Fibroblast of upper back skin (primary cell): Measurements from ENCODE around the gene ZNF362.

Experiments
- DNase-seq: peaks from one replicate; pipeline ENCODE4 v3.0.0-alpha.2; 2013

ZNF362 gene

DNA sequence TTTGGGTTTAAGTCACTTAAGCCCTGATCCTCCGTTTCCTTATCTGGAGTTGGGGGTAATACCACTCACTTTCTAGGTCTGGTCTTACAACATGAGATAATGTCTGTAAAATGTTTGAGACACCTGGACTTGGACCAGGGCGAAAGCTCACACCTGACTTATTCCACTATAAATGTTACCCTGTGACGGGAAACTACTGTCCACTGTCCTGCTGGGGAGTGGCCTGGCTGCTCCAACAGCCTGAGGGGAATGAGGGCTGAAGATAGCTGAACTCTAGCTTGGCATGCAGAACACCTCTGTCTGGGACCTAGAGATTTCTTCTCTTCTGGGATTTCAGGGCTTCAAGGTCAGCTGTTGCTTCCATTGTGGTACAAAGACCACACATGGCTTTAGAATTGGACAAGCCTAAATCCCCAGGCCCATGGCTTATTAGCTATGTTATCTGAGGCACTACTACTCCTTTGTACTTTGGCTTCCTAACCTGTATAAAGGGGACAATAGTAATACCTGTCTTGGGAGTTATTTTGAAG, 74.1 kb downstream of the ZNF362 start:
- no peak for DNase-seq

DNA sequence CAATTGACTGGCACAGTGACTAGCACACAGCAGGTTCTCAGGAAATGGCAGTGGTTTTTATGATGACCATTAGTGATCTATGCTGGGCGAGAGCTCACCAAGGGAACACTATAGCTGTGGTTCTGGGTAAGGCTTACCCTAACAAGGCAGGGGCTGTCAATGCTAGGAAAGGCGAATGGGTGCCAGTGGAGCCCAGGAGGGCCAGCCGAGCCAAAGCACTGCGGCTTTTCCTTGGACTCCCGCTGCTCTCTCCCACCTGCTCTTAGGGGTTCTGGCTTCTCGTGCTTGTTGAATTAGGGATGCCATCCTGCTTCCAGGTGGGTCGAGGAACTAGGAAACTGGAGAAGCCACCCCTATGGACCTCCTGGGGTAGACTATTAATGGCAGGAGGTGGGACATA, 74.6 kb downstream of the ZNF362 start:
- DNase-seq = no peak

GRCh38 chr1:33331444-33332356, 75.4 kb downstream of the ZNF362 start:
- no peak for DNase-seq

- DNase-seq = no peak
These were observed 76.1 kb downstream of the ZNF362 start for GRCh38 chr1:33332357-33332789.

DNA sequence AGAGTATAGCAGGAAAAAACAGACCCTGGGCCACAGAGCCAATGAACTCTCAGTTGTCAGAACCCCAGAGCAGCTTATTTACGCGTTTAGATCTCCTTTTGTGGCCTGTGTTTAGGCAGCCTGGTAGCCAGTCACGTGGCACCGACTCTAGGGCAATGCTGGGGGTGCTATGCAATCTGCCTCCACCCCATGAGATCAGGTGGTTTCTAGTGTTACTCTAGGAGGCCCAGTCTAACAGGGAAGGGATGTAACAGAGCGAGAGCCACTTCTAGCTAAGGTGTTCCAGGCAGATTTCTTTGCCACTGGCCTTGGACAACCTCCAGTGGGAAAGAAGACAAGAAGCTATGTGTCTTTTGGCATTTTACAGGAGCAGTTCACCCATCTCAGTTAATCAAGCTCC, 76.6 kb downstream of the ZNF362 start:
- no peak for DNase-seq

- no peak for DNase-seq
These were observed 77.8 kb downstream of the ZNF362 start for GRCh38 chr1:33334081-33334552.

GRCh38 chr1:33335020-33335419, 78.7 kb downstream of the ZNF362 start:
- no peak for DNase-seq

DNA sequence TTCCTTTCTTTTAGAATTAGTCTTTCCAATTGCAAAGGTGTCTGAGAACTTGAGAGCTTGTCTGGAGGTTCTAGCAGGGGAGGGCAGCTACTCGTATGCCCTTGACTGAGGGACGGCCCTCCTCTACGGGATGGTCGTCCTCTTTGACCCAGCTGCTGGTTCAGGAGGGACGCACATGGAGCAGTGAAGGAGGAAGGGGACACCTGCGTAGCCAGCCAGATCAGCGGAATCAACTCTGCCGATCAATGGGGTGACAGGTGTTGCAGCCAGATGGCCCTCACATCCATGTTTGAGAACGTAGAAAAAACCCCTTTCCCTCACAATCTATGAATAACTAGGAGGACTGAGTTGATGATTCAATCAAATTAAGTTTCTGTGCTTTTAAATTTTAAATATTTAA, 80.3 kb downstream of the ZNF362 start:
- DNase-seq = no peak

GRCh38 chr1:33337441-33337840, 81.1 kb downstream of the ZNF362 start:
- DNase-seq = no peak

GRCh38 chr1:33338048-33338439, 81.8 kb downstream of the ZNF362 start:
- peak; percentile 70 for DNase-seq

DNA sequence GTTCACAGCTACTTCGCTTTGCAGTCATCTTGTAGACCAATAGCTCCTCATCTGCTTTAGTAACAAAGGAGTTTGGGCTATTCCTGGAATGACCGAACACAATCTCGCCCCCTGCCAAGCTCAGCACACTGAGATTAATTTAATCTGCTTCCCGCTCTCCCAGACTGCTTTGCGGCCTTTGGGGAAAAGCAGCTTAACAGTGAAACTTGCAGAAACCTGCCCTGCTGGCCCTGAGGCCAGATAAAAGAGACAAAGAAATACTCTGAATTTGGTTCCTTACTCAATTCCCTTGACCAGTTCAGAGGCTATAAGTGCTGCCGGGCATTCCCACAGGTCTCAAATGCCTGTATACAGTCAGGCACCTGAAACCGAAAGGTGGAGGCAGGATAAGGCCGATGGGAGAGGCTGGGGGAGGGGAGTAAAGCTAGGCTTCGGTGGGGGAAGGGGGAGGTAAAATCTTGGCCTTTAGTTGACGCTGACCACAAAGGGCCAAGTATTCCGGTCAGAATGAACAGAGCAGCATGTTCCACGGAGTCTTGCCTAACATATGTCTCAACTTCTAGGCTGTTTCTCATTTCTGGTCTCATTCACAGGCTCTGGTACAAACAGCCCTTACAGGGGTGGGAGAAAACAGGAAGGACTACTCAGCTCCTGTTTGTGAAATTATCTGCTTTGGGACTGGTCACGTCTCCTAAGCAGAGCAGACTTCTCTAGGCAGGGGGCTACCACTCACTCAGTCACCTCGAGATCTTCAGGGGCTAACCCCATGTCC, 82.3 kb downstream of the ZNF362 start:
- peak; percentile 78 for DNase-seq

DNA sequence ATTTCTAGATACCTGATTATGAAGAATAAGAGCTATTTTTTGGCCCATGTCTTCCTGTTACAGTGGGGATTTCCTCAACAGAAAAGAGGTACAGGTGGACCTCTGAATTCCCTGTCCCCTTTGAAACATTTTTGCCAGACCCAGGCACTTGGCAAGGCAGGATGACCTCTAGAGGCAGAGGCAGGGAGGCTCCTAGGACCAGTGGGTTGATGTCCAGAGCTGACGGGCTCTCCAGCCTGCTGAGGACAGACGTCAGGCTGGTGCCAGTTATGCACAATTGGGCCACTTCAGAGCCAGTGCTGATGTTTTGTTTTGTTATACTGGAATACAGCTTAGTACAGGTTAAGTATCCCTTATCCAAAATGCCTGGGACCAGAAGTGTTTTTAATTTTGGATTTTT, 83.1 kb downstream of the ZNF362 start:
- no peak for DNase-seq

GRCh38 chr1:33341190-33341589, 84.9 kb downstream of the ZNF362 start:
- no peak for DNase-seq

GRCh38 chr1:33342041-33342723, 85.9 kb downstream of the ZNF362 start:
- DNase-seq = peak; percentile 98

- no peak for DNase-seq
These were observed 87.2 kb downstream of the ZNF362 start for GRCh38 chr1:33343539-33343938.

DNA sequence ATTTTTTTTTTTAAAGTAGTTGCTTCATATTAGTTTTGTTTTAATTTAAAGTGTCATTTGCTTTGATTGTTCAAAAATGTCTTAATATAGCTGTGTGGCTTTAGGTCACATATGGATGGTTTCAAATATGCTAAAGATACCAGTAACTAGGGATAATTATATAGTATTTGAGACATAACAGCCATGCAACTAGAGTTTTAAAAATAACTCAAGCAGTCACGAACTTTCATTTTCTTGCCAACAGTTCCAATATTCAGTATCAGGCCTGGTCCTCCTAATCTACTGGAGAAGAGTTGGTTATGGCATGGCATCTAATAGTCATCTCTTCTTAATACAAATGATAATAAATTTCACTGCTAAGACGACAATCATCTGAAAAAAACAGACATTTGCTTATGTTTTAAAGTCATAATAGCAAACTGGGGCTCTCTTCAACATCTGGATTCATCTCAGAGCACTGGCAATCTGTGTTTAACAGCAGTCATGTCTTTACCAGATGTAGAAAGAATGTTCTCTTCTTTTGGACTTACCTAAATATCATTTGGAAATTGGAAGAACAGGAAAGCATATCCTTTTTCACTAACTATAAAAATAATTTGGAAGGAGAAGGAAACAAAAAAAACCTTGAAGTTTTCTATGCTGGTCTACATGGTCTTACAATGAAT, 88.7 kb downstream of the ZNF362 start:
- DNase-seq = no peak

GRCh38 chr1:33346533-33346926, 90.2 kb downstream of the ZNF362 start:
- no peak for DNase-seq

- DNase-seq = peak; percentile 93
These were observed 90.8 kb downstream of the ZNF362 start for GRCh38 chr1:33346927-33347649.

GRCh38 chr1:33347650-33347992, 91.3 kb downstream of the ZNF362 start:
- no peak for DNase-seq

DNA sequence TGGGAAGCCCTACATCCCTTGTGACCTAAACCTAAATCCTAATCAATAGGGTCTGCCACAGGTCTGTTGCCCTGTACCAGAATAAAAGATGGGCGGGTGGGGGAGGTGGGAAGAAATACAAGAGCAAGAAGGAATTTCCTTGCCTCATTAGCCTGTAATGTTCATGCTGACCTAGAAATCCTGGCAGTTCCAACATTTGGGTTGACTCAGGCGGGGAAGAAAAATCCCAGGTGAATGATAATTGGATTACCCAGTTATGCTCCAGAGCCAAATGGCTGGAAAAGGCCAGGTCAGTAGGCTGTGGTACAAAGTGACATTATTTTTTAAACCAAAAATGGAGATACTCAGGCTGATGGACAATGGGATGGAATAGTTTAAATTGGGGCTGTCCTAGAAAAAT, 91.9 kb downstream of the ZNF362 start:
- peak; percentile 62 for DNase-seq

- no peak for DNase-seq
These were observed 92.4 kb downstream of the ZNF362 start for GRCh38 chr1:33348676-33349080.
